GM21619 (cell line): ENCODE results near the gene ZNF564.
"Not testable (repeated sequence)": the region's sequence is repeated elsewhere in the genome, so short reads cannot be mapped to it uniquely, and the experiment has no call there.

ENCODE experiments used
- ATAC-seq: cut with Tn5 transposase; IDR thresholded peaks from one replicate; pipeline ENCODE4 v1.9.1; 2021; ENCODE audit not compliant: unreplicated experiment

ZNF564 gene

DNA sequence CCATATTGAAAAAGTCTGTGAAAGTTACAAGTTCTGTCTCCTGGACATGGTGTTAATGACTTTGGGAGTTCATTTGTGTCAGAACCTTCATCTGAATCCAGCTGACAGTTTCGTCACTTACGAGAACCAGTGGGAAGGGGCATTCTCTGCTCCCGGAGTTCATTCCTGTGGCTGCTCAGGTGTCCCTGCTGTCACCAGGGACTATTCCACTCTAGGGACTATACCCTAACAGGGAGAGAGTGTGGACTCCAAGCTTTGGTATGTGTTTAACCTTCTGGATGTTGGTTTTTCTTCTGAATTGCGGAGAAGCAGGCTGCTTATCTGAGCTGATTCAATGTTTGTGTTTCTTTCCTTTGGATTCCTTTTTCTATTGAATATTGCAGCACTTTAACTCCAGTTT, 54.2 kb downstream of the ZNF564 start:
- ATAC-seq, result no peak

DNA sequence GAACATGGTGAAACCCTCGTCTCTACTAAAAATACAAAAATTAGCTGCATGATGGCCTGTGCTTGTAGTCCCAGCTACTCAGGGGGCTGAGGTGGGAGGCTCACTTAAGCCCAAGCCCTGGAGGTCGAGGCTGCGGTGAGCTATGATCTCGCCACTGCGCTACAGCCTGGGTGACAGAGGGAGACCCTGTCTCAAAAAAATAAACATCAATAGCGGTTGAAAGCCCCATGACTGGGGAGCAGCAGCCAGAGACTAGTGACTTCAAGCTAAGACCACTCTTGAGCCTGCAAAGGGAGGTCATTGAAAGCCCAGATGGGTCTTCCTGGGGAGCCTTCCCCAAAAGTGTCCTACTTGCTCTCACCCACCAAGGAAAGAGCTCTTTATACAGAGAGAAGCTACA, 54.8 kb downstream of the ZNF564 start:
- ATAC-seq, result no peak

DNA sequence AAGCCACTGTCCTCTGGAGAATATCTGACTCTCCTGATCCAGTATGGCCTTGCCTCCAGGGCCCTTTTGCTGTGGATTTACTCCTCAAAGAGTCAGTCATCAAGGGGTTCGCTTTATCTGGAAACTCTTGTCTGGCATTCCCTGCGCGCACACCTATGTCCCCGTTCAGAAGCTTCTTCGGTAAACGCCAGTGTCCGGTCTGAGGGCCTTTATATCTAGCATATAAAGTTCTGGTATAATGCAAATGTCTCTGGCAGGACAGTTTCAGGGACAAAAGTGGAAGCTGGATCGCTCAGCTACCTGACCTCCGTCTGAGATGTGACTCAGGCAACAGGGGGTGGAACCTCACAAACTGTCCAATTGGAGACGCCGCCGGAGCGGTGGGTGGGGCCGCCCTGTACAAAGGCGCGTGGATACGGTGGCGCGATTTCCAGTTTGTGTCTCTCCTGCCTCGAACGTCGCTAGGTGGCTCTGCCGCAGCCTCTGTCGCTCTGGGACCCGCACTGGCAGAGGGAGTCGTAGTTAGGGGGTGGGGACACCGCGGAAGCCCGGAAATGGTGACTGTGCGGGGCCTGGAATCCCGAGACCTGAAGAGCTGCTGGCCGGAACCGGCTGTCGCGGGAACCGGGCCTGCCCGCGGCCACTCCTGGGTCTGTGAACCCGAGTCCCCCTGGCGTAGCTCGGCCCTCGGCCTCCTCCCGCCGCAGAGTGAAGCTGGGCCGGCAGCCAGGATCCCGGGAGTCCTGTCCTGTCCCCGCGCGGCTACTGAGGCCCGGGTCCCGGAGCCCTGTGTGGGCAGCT, 56.1 kb downstream of the ZNF564 start:
- ATAC-seq, result peak; percentile 95

DNA sequence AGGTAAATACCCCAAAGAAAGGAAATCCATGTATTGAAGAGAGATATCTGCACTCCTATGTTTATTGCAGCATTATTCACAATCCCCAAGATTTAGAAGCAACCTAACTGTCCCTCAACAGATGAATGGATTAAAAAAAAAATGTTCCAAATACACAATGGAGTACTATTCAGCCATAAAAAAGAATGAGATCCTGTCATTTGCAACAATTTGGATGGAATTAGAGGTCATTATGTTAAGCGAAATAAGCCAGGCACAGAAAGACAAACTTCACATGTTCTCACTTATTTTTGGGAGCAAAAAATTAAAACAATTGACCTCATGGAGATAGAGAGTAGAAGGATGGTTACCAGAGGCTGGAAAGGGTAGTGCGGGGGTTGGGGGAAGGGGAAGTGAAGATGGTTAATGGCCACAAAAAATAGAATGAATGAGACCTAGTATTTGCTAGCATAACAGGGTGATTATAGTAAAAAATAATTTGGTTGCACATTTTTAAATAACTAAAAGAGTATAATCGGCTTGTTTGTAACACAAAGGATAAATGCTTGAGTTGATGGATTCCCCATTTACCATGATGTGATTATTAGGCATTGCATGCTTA, 56.9 kb downstream of the ZNF564 start:
- ATAC-seq, result no peak

DNA sequence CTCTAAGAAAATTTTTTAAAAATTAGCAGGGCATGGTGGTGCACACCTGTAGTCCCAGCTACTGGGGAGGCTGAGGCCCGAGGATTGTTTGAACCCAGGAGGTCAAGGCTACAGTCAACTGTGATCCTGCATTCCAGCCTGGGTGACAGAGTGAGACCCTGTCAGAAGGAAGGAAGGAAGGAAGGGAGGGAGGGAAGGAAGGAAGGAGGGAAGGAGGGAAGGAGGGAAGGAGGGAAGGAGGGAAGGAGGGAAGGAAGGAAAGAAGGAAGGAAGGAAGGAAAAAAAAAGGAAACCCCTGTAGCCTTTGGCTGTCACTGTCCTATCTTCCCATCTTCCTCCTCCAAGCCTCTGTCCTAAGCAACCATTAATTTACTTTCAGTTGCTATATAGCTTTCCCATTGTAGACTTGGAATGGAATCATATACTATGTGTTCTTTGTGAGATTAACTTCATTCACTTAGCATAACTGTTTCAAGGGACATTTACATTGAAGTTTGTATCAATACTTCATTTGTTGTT, 65.0 kb downstream of the ZNF564 start:
- ATAC-seq, result not testable (repeated sequence)

DNA sequence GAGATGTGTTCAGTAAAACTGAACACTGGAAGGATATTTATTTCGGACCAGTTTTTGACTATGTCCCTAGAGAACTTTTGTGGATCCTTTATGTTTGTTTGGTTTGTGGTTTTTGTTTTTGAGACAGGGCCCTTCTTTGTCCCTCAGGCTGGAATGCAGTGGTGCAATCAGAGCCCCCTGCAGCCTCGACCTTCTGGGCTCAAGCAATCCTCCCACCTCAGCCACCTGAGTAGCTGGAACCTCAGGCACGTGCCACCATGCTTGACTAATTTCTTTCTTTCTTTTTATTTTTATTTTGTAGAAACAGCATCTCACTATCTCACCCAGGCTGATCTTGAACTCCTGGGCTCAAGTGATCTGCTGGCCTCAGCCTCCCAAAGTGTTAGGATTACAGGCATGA, 65.7 kb downstream of the ZNF564 start:
- no peak for ATAC-seq

DNA sequence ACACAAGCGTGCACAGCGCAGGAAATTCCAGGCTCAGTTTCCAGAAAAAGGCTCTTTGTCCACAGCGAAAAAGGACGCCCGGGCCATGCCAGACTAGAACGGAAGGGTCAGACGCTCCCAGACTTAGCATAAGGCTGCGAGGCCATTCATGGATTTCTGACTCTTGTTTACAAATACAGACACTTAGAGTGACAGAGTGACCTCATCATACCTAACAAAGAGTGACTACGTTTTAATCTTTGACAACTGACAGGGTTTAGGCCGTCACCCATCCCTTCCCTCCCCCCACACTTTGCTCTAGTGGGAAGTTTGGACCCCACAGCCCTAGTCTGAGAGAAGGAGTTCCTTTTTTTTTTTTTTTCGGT, 66.2 kb downstream of the ZNF564 start:
- peak; percentile 7 for ATAC-seq

DNA sequence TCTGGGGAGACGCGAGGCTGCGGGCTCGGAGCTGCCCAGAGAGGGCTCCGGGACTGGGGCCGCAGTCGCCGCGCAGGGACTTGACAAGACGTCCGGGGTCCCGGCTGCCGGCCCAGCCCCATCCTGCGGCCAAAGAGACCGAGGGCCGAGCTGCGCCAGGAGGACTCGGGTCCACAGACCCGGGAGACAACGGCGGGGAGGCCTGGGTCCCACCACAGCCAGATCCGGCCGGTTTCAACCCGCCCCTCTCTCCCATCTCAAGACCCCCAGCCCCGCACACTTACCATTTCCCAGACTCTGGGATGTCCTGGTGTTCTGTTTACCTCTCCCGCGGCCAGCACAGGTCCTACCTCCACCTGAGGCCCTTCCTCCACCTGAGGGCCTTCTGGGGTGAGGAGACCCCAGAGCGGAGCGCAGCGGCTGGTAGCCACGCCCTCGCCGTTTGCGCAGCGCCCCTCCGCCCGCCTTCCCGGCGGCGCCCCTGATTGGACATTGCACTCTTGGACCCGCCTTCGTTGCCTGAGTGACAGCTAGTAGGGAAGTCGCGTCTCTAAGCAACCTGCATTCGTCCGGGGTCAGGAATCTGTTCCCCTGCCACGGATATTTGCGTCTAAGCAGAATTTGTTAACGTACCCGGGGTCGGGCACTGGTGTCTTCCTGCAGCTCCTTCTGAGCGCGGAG, 66.8 kb downstream of the ZNF564 start, which contains the start of gene ZNF709:
Gene ZNF709 (minus strand): TSS at position 446 of the 681 bp plus-strand sequence. CDS start 159 bp downstream, at position 287.
- peak; percentile 92 for ATAC-seq

DNA sequence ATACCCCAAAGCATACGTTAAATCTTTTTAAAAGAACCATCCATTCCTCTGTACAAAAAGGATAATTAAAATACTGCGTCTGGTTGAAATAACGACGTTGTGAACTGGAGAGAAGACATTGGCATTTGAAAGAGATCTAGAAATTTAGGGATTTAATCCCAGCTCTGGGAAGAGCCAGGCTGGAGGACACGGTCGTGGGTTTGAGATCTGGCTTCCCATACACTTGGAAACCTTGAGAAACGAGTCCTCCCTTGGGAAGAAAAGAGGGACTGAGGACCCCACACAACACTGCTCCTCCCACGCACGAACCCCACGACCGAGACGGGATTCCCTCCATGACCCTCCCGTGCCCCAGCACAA, 67.3 kb downstream of the ZNF564 start:
- no peak for ATAC-seq

DNA sequence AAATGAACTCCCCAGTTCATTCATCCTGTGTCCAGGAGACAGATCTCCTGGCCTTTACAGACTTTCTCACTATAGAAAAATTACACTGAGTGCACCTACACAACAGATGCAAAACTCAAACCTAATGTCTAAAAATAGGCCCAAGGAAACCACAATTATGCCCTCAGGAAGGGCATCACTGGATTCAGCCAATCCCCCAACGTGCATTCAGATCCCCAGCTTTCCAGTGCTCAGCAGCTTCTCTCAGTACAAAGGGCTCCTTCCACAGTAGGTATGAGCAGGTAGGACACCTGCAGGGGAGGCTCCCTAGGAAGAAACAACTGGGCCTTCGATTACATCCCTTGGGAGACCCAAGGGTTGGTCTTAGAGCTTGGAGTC, 68.8 kb downstream of the ZNF564 start:
- ATAC-seq, result no peak

DNA sequence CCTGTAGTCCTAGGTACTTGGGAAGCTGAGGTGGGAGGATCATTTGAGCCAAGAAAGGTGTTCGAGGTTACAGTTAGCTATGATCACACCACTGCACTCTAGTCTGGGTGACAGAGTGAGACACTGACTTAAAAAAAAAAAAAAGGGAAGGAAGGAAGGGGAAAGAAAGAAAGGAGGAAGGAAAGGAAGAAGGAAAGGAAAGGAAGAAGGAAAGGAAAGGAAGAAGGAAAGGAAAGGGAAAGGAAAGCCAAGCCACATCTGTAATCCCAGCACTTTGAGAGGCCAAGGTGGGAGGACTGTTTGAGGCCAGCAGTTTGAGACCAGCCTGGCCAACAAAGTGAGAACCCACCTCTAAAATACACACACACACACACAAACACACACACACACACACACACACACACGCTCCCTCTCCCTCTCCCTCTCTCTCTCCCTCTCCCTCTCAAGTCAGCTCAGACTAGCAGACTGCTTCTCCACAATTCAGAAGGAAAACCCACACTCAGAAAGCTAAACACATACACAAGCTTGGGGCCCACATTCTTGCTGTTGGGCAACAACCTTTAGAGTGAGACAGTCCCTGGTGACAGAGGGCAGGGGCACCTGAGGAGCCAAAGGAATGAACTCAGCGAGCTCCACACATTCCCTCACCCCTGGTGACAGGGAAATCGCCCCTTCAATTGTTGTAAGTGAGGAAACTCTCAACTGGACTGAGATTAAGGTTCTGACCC, 69.3 kb downstream of the ZNF564 start:
- ATAC-seq, result no peak

DNA sequence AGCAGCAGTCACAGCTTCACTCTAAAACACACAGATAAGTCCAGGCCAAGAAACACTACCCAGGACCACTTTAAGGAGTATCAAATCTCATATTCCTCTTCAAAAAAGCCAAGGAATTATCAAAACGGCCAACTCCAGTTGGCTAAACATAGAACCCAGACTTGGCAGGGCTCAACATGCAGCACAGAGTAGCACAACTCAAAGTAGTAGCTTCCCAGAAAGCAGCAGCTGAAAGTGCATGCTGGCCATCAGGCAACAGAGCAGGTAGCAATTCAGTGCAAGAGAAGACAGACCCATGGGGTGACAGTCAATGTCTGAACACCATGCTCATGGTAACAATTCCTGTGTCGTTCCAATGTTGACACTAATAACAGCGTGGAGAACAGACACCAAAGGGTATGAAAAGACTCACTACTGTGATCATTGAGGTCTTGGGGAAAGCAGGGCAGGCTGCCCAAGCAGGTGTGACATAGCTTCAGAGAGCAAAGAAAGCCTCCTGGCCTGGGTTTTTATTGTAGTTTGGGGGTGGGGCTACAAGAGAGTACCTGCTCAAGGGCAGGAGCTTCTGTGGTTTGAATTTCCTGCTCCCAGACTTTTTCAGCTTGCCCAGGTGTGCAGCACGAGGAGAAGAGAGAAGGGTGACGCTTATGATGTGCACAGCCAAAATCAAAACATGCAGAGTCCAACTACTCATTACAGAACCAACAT, 72.9 kb downstream of the ZNF564 start:
- ATAC-seq, result no peak
